ENCODE measurements around the gene PLCH1. TPM values are rescaled to one million over a fixed set of nuclear protein-coding genes. Genes with fewer than 3 reads are reported as not detected.

Gene PLCH1
- total RNA-seq, 1 experiment from 2014 or later: 0.12 TPM

GRCh38 chr3:155441506-155441905 lies 303.4 kb downstream of the PLCH1 start:
- POLR2A ChIA-PET: no interaction called here
- Mint-ChIP-seq H3K36me3 (ENCODE audit: insufficient read depth, unreplicated experiment) (peaks cover 6% of the 10 kb centered on the region), H3K27me3 (ENCODE audit: insufficient read depth, unreplicated experiment) (no peaks in the 10 kb centered on the region), H3K9me3 (ENCODE audit: unreplicated experiment) (no peaks in the 10 kb centered on the region), H3K4me3 (ENCODE audit: unreplicated experiment) (no peak overlapping the region), H3K27ac (ENCODE audit: low read depth, unreplicated experiment) (no peak overlapping the region), H3K4me1 (ENCODE audit: insufficient read depth, unreplicated experiment) (no peaks in the 10 kb centered on the region)
- TF ChIP-seq CTCF (IDR thresholded peaks at IDR 0.05; ENCODE audit: unreplicated experiment): no peak
- no peak for DNase-seq (ENCODE audit: unreplicated experiment)
- no TSS peak for BruUV-seq (replicated peaks)
- CTCF ChIA-PET: no interaction called here
- intact Hi-C loops (cut with micrococcal nuclease): no loop called here

GRCh38 chr3:155441026-155441425 lies 303.8 kb downstream of the PLCH1 start:
- ChIA-PET POLR2A (interaction anchor here (0.6 kb wide), 1 partner anchor 1995 kb away, joined by 4 read pairs; no protein-coding TSS in a partner anchor), CTCF (interaction anchor here (0.7 kb wide), 2 partner anchors 8 to 201 kb away, joined by 3 read pairs; no protein-coding TSS in a partner anchor)
- no peaks in the 10 kb centered on the region for H3K4me1 Mint-ChIP-seq (ENCODE audit: insufficient read depth, unreplicated experiment)
- peaks cover 6% of the 10 kb centered on the region for H3K36me3 Mint-ChIP-seq (ENCODE audit: insufficient read depth, unreplicated experiment)
- intact Hi-C loops (cut with micrococcal nuclease): no loop called here
- H3K27me3 Mint-ChIP-seq (ENCODE audit: insufficient read depth, unreplicated experiment): no peaks in the 10 kb centered on the region
- DNase-seq (ENCODE audit: unreplicated experiment): no peak
- no peaks in the 10 kb centered on the region for H3K9me3 Mint-ChIP-seq (ENCODE audit: unreplicated experiment)
- no peak overlapping the region for H3K4me3 Mint-ChIP-seq (ENCODE audit: unreplicated experiment)
- BruUV-seq (replicated peaks): no TSS peak
- no peak overlapping the region for H3K27ac Mint-ChIP-seq (ENCODE audit: low read depth, unreplicated experiment)
- no peak for TF ChIP-seq CTCF (IDR thresholded peaks at IDR 0.05; ENCODE audit: unreplicated experiment)

- H3K4me3 Mint-ChIP-seq (ENCODE audit: unreplicated experiment): no peak overlapping the region
- no peaks in the 10 kb centered on the region for H3K4me1 Mint-ChIP-seq (ENCODE audit: insufficient read depth, unreplicated experiment)
- ChIA-PET POLR2A (interaction anchor here (0.7 kb wide), 1 partner anchor 86 kb away, joined by 3 read pairs; no protein-coding TSS in a partner anchor), CTCF (interaction anchor here (0.9 kb wide), 1 partner anchor 262 kb away, joined by 4 read pairs; no protein-coding TSS in a partner anchor)
- BruUV-seq (replicated peaks): no TSS peak
- H3K36me3 Mint-ChIP-seq (ENCODE audit: insufficient read depth, unreplicated experiment): peaks cover 6% of the 10 kb centered on the region
- intact Hi-C loops (cut with micrococcal nuclease): no loop called here
- H3K27ac Mint-ChIP-seq (ENCODE audit: low read depth, unreplicated experiment): no peak overlapping the region
- no peak for TF ChIP-seq CTCF (IDR thresholded peaks at IDR 0.05; ENCODE audit: unreplicated experiment)
- DNase-seq (ENCODE audit: unreplicated experiment): no peak
- no peaks in the 10 kb centered on the region for H3K9me3 Mint-ChIP-seq (ENCODE audit: unreplicated experiment)
- H3K27me3 Mint-ChIP-seq (ENCODE audit: insufficient read depth, unreplicated experiment): no peaks in the 10 kb centered on the region
These were observed 309.1 kb downstream of the PLCH1 start for GRCh38 chr3:155435821-155436220.

GRCh38 chr3:155431856-155432570 lies 312.9 kb downstream of the PLCH1 start:
- BruUV-seq (replicated peaks): no TSS peak
- Mint-ChIP-seq H3K9me3 (ENCODE audit: unreplicated experiment) (no peaks in the 10 kb centered on the region), H3K36me3 (ENCODE audit: insufficient read depth, unreplicated experiment) (no peaks in the 10 kb centered on the region), H3K4me1 (ENCODE audit: insufficient read depth, unreplicated experiment) (peaks cover 3% of the 10 kb centered on the region), H3K27ac (ENCODE audit: low read depth, unreplicated experiment) (no peak overlapping the region), H3K4me3 (ENCODE audit: unreplicated experiment) (no peak overlapping the region), H3K27me3 (ENCODE audit: insufficient read depth, unreplicated experiment) (no peaks in the 10 kb centered on the region)
- CTCF ChIA-PET: no interaction called here
- intact Hi-C loops (cut with micrococcal nuclease): no loop called here
- no peak for DNase-seq (ENCODE audit: unreplicated experiment)
- POLR2A ChIA-PET: no interaction called here
- no peak for TF ChIP-seq CTCF (IDR thresholded peaks at IDR 0.05; ENCODE audit: unreplicated experiment)
